Epithelial cell of umbilical artery (primary cell): ENCODE results near the gene FCRL3. TPM values are rescaled to one million over a fixed set of nuclear protein-coding genes. Genes with fewer than 3 reads are reported as not detected.

Source experiments
- total RNA-seq: library from RNA; depleted of rRNA; stranded (reverse); fragments of >200 nt; gene quantifications from 2 replicates; pipeline ENCODE4 v1.2.3, GENCODE V29; 2014

Gene FCRL3, protein sequence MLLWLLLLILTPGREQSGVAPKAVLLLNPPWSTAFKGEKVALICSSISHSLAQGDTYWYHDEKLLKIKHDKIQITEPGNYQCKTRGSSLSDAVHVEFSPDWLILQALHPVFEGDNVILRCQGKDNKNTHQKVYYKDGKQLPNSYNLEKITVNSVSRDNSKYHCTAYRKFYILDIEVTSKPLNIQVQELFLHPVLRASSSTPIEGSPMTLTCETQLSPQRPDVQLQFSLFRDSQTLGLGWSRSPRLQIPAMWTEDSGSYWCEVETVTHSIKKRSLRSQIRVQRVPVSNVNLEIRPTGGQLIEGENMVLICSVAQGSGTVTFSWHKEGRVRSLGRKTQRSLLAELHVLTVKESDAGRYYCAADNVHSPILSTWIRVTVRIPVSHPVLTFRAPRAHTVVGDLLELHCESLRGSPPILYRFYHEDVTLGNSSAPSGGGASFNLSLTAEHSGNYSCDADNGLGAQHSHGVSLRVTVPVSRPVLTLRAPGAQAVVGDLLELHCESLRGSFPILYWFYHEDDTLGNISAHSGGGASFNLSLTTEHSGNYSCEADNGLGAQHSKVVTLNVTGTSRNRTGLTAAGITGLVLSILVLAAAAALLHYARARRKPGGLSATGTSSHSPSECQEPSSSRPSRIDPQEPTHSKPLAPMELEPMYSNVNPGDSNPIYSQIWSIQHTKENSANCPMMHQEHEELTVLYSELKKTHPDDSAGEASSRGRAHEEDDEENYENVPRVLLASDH
- total RNA-seq: not detected in 2 replicates

GRCh38 chr1:157700732-157701131 is at the start of gene FCRL3:
FCRL3 (minus strand) TSS chr1:157700769; CDS start chr1:157700489, 280 bp downstream.

Other genes starting within 250 kb of the FCRL3 start
- gene FCRL5, start 148.3 kb downstream of the FCRL3 start, total RNA-seq: not detected in 2 replicates
- gene FCRL4, start 102.7 kb downstream of the FCRL3 start, total RNA-seq: not detected in 2 replicates
- gene FCRL2, start 76.4 kb upstream of the FCRL3 start, total RNA-seq: not detected in 2 replicates
- not detected in 2 replicates for gene FCRL1, start 119.4 kb upstream of the FCRL3 start, total RNA-seq
- not detected in 2 replicates for gene CD5L, start 141.0 kb upstream of the FCRL3 start, total RNA-seq